Neuronal stem cell (in vitro differentiated cells): ENCODE data around the gene PRDM15.

Source experiments
- DNase-seq: peaks from one replicate; pipeline ENCODE4 v3.0.0-alpha.2; 2013; ENCODE audit warnings: low spot score
- H2AFZ ChIP-seq: one replicate; pipeline ENCODE4 v1.6.1; 2013; ENCODE audit warnings: mild to moderate bottlenecking, low read length, inconsistent platforms
- H2AK5ac ChIP-seq: 2 replicates; pipeline ENCODE4 v1.6.1; 2013; ENCODE audit warnings: low read depth, mild to moderate bottlenecking, inconsistent platforms, low read length, moderate library complexity, mixed read lengths
- H2BK120ac ChIP-seq: 2 replicates; pipeline ENCODE4 v1.6.1; 2013; ENCODE audit warnings: low read depth, mild to moderate bottlenecking, inconsistent platforms, low read length, moderate library complexity, mixed read lengths
- H2BK12ac ChIP-seq: one replicate; pipeline ENCODE4 v1.6.1; 2013; ENCODE audit warnings: low read length, inconsistent platforms
- H2BK15ac ChIP-seq: 2 replicates; pipeline ENCODE4 v1.6.1; 2013; ENCODE audit warnings: mild to moderate bottlenecking, low read length, inconsistent platforms, mixed read lengths
- H2BK5ac ChIP-seq: one replicate; pipeline ENCODE4 v1.6.1; 2013; ENCODE audit warnings: inconsistent platforms, mild to moderate bottlenecking, low read length, moderate library complexity
- H3K14ac ChIP-seq: one replicate; pipeline ENCODE4 v1.6.1; 2013; ENCODE audit warnings: low read length, inconsistent platforms
- H3K18ac ChIP-seq: 2 replicates; pipeline ENCODE4 v1.6.1; 2013; ENCODE audit warnings: low read length, inconsistent platforms
- H3K23ac ChIP-seq: 2 replicates; pipeline ENCODE4 v1.6.1; 2013; ENCODE audit warnings: low read depth, mild to moderate bottlenecking, mixed read lengths, low read length, inconsistent platforms; ENCODE audit not compliant: poor library complexity
- H3K27ac ChIP-seq: replicated peaks from 3 replicates; pipeline ENCODE4 v1.5.1; 2013; ENCODE audit warnings: low read length, inconsistent platforms
- H3K27me3 ChIP-seq, 3 experiments: 2 replicates each; pipeline ENCODE4 v1.6.1; 2013; ENCODE audit warnings: low read length in 3 of 3, mild to moderate bottlenecking in 2 of 3, inconsistent platforms in 1 of 3, low read depth in 1 of 3, mixed read lengths in 1 of 3, moderate library complexity in 1 of 3; ENCODE audit not compliant: control insufficient read depth in 3 of 3, insufficient read depth in 3 of 3
- H3K36me3 ChIP-seq, 2 donors: replicated peaks in 1 of 2; 2 replicates each; pipeline ENCODE4 v1.6.1; 2013; ENCODE audit warnings: low read length in 2 of 2; ENCODE audit not compliant: control insufficient read depth in 2 of 2, insufficient read depth in 2 of 2
- H3K4ac ChIP-seq: 2 replicates; pipeline ENCODE4 v1.6.1; 2013; ENCODE audit warnings: inconsistent platforms, mild to moderate bottlenecking, low read length, moderate library complexity
- H3K4me1 ChIP-seq, 2 donors: 1 replicate in 1 of 2; 2 replicates in 1 of 2; pipeline ENCODE4 v1.6.1; 2013; ENCODE audit warnings: low read length in 2 of 2, low read depth in 1 of 2; ENCODE audit not compliant: control insufficient read depth in 2 of 2, insufficient read depth in 1 of 2
- H3K4me2 ChIP-seq: one replicate; pipeline ENCODE4 v1.6.1; 2013; ENCODE audit warnings: mild to moderate bottlenecking, low read length, inconsistent platforms; ENCODE audit not compliant: insufficient read depth, poor library complexity, severe bottlenecking
- H3K4me3 ChIP-seq, 2 donors: 2 replicates each; pipeline ENCODE4 v1.5.1; 2013; ENCODE audit warnings: low read length in 2 of 2, mild to moderate bottlenecking in 2 of 2, inconsistent platforms in 1 of 2, moderate library complexity in 1 of 2
- H3K79me1 ChIP-seq: one replicate; pipeline ENCODE4 v1.6.1; 2013; ENCODE audit warnings: low read depth, mild to moderate bottlenecking, inconsistent platforms, low read length, moderate library complexity
- H3K9ac ChIP-seq: one replicate; pipeline ENCODE4 v1.6.1; 2013; ENCODE audit warnings: mild to moderate bottlenecking, low read depth, low read length, inconsistent platforms; ENCODE audit not compliant: poor library complexity
- H3K9me3 ChIP-seq, 2 donors: replicated peaks in 1 of 2; 2 replicates each; pipeline versions ENCODE3 to v1.6.1; 2013; ENCODE audit warnings: low read length in 2 of 2, mild to moderate bottlenecking in 2 of 2, inconsistent platforms in 1 of 2, low read depth in 1 of 2, mixed read lengths in 1 of 2, moderate library complexity in 1 of 2; ENCODE audit not compliant: control insufficient read depth in 2 of 2, insufficient read depth in 1 of 2
- H4K8ac ChIP-seq: one replicate; pipeline ENCODE4 v1.6.1; 2013; ENCODE audit warnings: low read depth, mild to moderate bottlenecking, inconsistent platforms, low read length, moderate library complexity
- H4K91ac ChIP-seq: one replicate; pipeline ENCODE4 v1.6.1; 2013; ENCODE audit warnings: low read length, low read depth, mild to moderate bottlenecking, inconsistent platforms; ENCODE audit not compliant: poor library complexity
- WGBS, 2 donors: extraction: QIAGEN DNeasy Blood & Tissue Kit; methylation state at CpG; one replicate each; pipeline ENCODE4 v1.1.7; 2013; ENCODE audit warnings: missing lambda C conversion rate in 2 of 2, mixed read lengths in 1 of 2; ENCODE audit not compliant: insufficient read length in 2 of 2, insufficient replicate concordance in 1 of 2; ENCODE audit errors: extremely low coverage in 2 of 2; 5-methylcytosine and 5-hydroxymethylcytosine counted together

The PRDM15 gene

DNA sequence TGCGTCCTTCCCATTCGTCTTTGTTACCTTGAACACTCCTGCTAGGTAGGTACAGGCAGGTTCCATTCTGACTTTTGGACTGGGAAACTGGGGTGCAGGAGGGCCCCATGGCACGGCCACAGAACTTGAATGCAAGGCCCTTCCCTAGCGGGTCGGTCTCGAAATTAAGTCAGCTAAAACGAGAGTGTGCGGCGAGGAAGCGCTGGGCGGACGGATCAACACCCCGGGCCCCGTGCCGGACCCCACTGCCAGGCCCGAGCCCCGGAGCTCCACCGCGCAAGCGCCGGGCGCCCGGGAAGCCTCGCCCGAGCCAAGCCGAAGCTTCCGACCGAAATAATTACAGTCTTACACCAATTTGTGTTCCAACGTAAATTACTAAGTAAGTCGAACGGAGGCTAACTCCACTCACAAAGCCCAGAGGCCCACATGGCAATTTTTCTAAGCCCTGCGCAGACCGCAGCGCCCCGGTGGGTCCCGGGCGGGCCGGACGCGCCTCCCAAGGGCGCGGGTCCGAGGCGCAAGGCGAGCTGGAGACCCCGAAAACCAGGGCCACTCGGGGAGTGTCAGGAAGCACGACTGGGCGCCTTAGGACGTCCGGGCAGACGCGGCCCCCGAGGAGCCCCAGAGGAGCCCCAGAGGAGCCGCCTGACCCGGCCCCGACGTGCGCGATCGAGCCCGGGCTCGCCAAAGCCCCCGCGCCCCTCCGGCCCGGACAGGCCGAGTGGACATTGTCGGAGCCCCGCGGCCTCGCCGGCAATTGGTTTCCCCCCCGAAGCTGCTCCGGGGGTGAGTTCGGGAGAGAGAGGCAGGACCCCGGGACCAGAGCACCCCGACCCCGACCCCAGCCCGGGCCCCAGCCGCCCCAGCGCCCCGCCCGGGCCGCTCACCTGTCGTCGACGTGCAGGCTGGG, 112.9 kb downstream of the PRDM15 start:
- Histone ChIP-seq H4K91ac (no peak overlapping the region), H3K18ac (peak overlapping the region; percentile 83), H4K8ac (no peak overlapping the region), H2BK15ac (peak overlapping the region; percentile 23), H3K4me1 (peaks cover 21 to 22% of the 10 kb centered on the region in 2 donors), H2BK120ac (no peak overlapping the region), H2BK12ac (no peak overlapping the region), H3K4me2 (peak overlapping the region; percentile 85), H3K79me1 (no peaks in the 10 kb centered on the region), H3K23ac (peak overlapping the region; percentile 39), H2BK5ac (no peak overlapping the region), H2AK5ac (no peak overlapping the region), H2AFZ (no peak overlapping the region), H3K36me3 (no peaks in the 10 kb centered on the region), H3K4ac (no peak overlapping the region), H3K14ac (peak overlapping the region; percentile 23), H3K27ac (no peak overlapping the region), H3K27me3 (peaks cover 27 to 98% (median 84%) of the 10 kb centered on the region in 3 experiments), H3K9me3 (peaks cover 0 to 3% of the 10 kb centered on the region in 2 donors), H3K9ac (no peak overlapping the region), H3K4me3 (peak overlapping the region in 1 of 2 donors; percentile 89)
- DNase-seq = no peak
- WGBS, 2 donors = no CpG with 5 or more reads among the region's 88 CpGs

DNA sequence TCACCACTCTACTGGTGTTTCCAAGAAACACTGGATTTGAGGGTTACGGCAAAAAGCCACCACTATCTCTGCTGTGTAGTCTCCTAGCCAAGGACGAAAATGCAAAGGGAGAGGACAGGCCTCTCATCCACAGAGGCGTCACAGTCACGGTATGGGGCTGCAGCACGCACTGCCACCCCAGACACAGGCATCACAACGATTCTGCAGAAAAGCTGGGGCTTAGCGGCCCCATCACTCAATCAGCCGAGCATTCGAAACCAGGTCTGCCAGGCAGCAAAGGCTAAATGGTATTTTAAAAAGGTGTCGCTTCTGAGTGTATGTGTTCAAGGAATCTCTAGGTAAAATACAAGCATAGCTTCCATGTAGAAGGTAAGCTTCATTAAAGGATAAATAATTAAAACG, 113.7 kb downstream of the PRDM15 start:
- Histone ChIP-seq H3K18ac (no peak overlapping the region), H2BK12ac (no peak overlapping the region), H3K79me1 (no peaks in the 10 kb centered on the region), H2BK5ac (no peak overlapping the region), H3K4me1 (peaks cover 24 to 28% of the 10 kb centered on the region in 2 donors), H3K4ac (no peak overlapping the region), H2BK120ac (no peak overlapping the region), H2AFZ (no peak overlapping the region), H3K23ac (no peak overlapping the region), H2AK5ac (no peak overlapping the region), H3K36me3 (no peaks in the 10 kb centered on the region), H4K8ac (no peak overlapping the region), H3K4me3 (no peak overlapping the region), H3K14ac (no peak overlapping the region), H3K27ac (no peak overlapping the region), H3K4me2 (no peak overlapping the region), H4K91ac (no peak overlapping the region), H3K9me3 (peaks cover 0 to 3% of the 10 kb centered on the region in 2 donors), H3K27me3 (peaks cover 27 to 98% (median 81%) of the 10 kb centered on the region in 3 experiments), H3K9ac (no peak overlapping the region), H2BK15ac (no peak overlapping the region)
- WGBS, 2 donors = no CpG with 5 or more reads among the region's 11 CpGs
- DNase-seq = no peak

DNA sequence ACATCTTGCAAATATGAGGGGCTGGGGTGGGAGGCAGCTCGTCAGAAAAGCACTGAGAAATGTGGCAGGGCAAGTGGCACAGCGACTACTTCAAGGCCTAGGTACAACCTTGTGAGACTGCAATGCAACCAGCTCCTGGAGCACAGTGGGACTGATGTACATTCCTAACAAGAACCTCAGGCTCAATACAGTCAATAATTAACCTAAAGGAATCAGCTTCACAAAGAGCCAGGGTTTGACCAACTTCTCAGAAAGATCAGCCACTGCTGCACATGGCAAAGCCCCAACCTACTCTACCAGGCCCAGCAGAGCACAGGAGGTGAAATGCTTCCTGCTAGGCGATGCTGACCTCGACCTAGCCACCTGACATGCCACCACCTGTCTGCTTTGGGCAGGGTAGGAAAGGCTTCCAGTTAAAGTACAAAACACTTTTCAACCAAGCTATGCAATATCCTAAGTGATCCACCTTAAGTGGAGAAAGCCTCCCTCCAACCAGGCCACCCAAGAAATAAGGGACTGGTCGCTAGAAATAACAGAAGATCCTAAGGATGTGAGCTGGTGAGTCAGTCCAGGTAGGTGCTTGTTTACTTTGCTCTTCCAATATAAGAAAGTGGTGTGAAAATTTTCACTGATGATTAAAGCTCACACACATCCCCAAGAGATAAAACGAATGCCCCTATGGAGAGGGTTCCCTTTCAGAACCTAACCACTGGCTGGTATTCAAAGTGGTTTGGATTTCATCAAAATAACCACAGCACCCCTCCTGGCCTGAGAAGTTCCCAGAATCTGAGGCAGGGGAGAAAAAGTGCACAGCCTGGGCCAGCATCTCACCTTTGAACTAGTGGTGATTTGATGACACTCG, 114.4 kb downstream of the PRDM15 start:
- Histone ChIP-seq H4K91ac (no peak overlapping the region), H3K27me3 (peaks cover 27 to 98% (median 82%) of the 10 kb centered on the region in 3 experiments), H3K4me3 (no peak overlapping the region), H3K9me3 (peaks cover 0 to 3% of the 10 kb centered on the region in 2 donors), H2AFZ (no peak overlapping the region), H3K36me3 (no peaks in the 10 kb centered on the region), H3K4ac (no peak overlapping the region), H2BK5ac (no peak overlapping the region), H3K23ac (no peak overlapping the region), H2BK12ac (no peak overlapping the region), H2BK120ac (no peak overlapping the region), H2AK5ac (no peak overlapping the region), H4K8ac (no peak overlapping the region), H3K18ac (no peak overlapping the region), H3K9ac (no peak overlapping the region), H3K4me2 (no peak overlapping the region), H2BK15ac (no peak overlapping the region), H3K27ac (no peak overlapping the region), H3K4me1 (peaks cover 25 to 28% of the 10 kb centered on the region in 2 donors), H3K79me1 (no peaks in the 10 kb centered on the region), H3K14ac (no peak overlapping the region)
- DNase-seq = no peak
- WGBS, 2 donors = no CpG with 5 or more reads among the region's 7 CpGs

DNA sequence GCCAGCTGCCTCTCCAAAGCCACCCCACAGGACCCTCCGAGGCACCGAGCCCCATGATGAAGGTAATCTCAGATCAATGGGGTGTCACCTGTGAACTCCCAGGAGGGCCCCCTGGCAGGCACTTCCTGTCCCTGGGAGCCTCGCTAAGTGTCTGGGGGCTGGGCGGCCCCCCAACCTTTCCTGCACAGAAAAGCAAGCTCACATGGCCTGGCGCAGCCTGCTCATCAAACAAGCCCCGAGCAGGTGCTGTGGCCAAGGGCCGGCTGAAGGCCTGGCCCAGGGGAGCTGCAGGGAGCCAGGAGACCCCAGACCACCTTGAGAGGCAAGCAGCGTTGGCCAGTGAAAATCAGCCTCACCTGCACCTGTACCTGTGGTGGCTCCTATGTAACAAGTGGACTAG, 115.1 kb downstream of the PRDM15 start:
- Histone ChIP-seq H3K27me3 (peaks cover 26 to 96% (median 74%) of the 10 kb centered on the region in 3 experiments), H3K4ac (no peak overlapping the region), H4K8ac (no peak overlapping the region), H2BK12ac (no peak overlapping the region), H3K4me1 (peaks cover 23 to 28% of the 10 kb centered on the region in 2 donors), H2BK120ac (no peak overlapping the region), H3K4me3 (no peak overlapping the region), H4K91ac (no peak overlapping the region), H3K23ac (no peak overlapping the region), H2BK15ac (no peak overlapping the region), H3K4me2 (no peak overlapping the region), H3K9me3 (peaks cover 0 to 3% of the 10 kb centered on the region in 2 donors), H2AK5ac (peak overlapping the region; percentile 73), H3K27ac (no peak overlapping the region), H3K18ac (no peak overlapping the region), H2AFZ (no peak overlapping the region), H3K79me1 (no peaks in the 10 kb centered on the region), H3K36me3 (no peaks in the 10 kb centered on the region), H2BK5ac (no peak overlapping the region), H3K14ac (no peak overlapping the region), H3K9ac (no peak overlapping the region)
- WGBS, 2 donors = no CpG with 5 or more reads among the region's 8 CpGs
- DNase-seq = no peak
